Lower lobe of right lung (tissue), 2 donors: ENCODE results near the gene MMP12. TPM values are rescaled to one million over a fixed set of nuclear protein-coding genes. Genes with fewer than 3 reads are reported as not detected.

Source experiments
- ATAC-seq, 2 donors: fragments of 200-7000 bp; cut with Tn5 transposase; one replicate each; pipeline ENCODE4 v1.9.1; 2020 to 2022; ENCODE audit warnings: mild to moderate bottlenecking in 2 of 2, moderate library complexity in 2 of 2
- DNase-seq: peaks from one replicate; pipeline ENCODE4 v3.0.0-alpha.2; 2020
- H3K27ac ChIP-seq: fragments of 200-600 bp; one replicate; pipeline ENCODE4 v1.8.0; 2022
- H3K27me3 ChIP-seq: fragments of 200-600 bp; one replicate; pipeline ENCODE4 v1.8.0; 2022; ENCODE audit warnings: low read depth
- H3K36me3 ChIP-seq: fragments of 200-600 bp; one replicate; pipeline ENCODE4 v1.8.0; 2022; ENCODE audit warnings: mild to moderate bottlenecking
- H3K4me1 ChIP-seq: fragments of 200-600 bp; one replicate; pipeline ENCODE4 v1.8.0; 2022
- H3K4me3 ChIP-seq: fragments of 200-600 bp; one replicate; pipeline ENCODE4 v1.8.0; 2022; ENCODE audit warnings: mild to moderate bottlenecking
- H3K9me3 ChIP-seq: fragments of 200-600 bp; one replicate; pipeline ENCODE4 v1.8.0; 2022
- CTCF ChIP-seq: fragments of 200-600 bp; IDR thresholded peaks from one replicate; pipeline ENCODE4 v1.8.0; 2022; ENCODE audit warnings: antibody characterized with exemption, mild to moderate bottlenecking
- intact Hi-C: fragments of 100-400 bp; cut with DNase I; formaldehyde crosslinking; loops from one replicate; pipeline ENCODE4 v1.11.0; 2022
- total RNA-seq: library from RNA; stranded (reverse); fragmentation: NEBNext Ultra II Directional; extraction: Animal tissue kit (Norgen Biotek cat#: 25700); gene quantifications from one replicate; pipeline ENCODE4 v1.2.1, GENCODE V29; 2021
- donor health status: DM: no; HTN: yes; CAD: no; lungs with severe emphysema.

The MMP12 gene
- total RNA-seq, 1 donor from 2014 or later, result 0.27 TPM

GRCh38 chr11:102837156-102837555, 37.6 kb downstream of the MMP12 start:
- ATAC-seq, result no peak
- Histone ChIP-seq H3K27me3 (no peaks in the 10 kb centered on the region), H3K36me3 (no peaks in the 10 kb centered on the region), H3K4me1 (no peaks in the 10 kb centered on the region), H3K27ac (no peak overlapping the region), H3K9me3 (no peaks in the 10 kb centered on the region), H3K4me3 (no peak overlapping the region)
- no peak for DNase-seq
- intact Hi-C loops, result no loop called here
- TF ChIP-seq CTCF, result no peak

GRCh38 chr11:102836290-102836875, 38.4 kb downstream of the MMP12 start:
- DNase-seq, result no peak
- no peak for TF ChIP-seq CTCF
- no peak for ATAC-seq

GRCh38 chr11:102833731-102834130, 41.1 kb downstream of the MMP12 start:
- no peak for DNase-seq
- no peaks in the 10 kb centered on the region for H3K9me3 ChIP-seq
- no peaks in the 10 kb centered on the region for H3K36me3 ChIP-seq
- ATAC-seq, result no peak
- intact Hi-C loops, result no loop called here
- H3K4me3 ChIP-seq, result no peak overlapping the region
- TF ChIP-seq CTCF, result no peak
- no peaks in the 10 kb centered on the region for H3K27me3 ChIP-seq
- no peaks in the 10 kb centered on the region for H3K4me1 ChIP-seq
- no peak overlapping the region for H3K27ac ChIP-seq

More at GRCh38 chr11:102836290-102836875, 38.4 kb downstream of the MMP12 start:
- intact Hi-C loops, result no loop called here
- H3K27ac ChIP-seq, result no peak overlapping the region
- H3K9me3 ChIP-seq, result no peaks in the 10 kb centered on the region
- H3K36me3 ChIP-seq, result no peaks in the 10 kb centered on the region
- no peak overlapping the region for H3K4me3 ChIP-seq
- H3K4me1 ChIP-seq, result no peaks in the 10 kb centered on the region
- no peaks in the 10 kb centered on the region for H3K27me3 ChIP-seq

- no peak for TF ChIP-seq CTCF
- ATAC-seq (no peak), DNase-seq (no peak)
- no peak overlapping the region for H3K4me3 ChIP-seq
- H3K27ac ChIP-seq, result no peak overlapping the region
- no peaks in the 10 kb centered on the region for H3K9me3 ChIP-seq
- H3K4me1 ChIP-seq, result no peaks in the 10 kb centered on the region
- H3K36me3 ChIP-seq, result no peaks in the 10 kb centered on the region
- intact Hi-C loops, result no loop called here
- H3K27me3 ChIP-seq, result no peaks in the 10 kb centered on the region
Measured at GRCh38 chr11:102832612-102833011, 42.2 kb downstream of the MMP12 start.

- Histone ChIP-seq H3K27me3 (no peaks in the 10 kb centered on the region), H3K36me3 (no peaks in the 10 kb centered on the region), H3K27ac (no peak overlapping the region), H3K4me3 (no peak overlapping the region), H3K9me3 (no peaks in the 10 kb centered on the region), H3K4me1 (no peaks in the 10 kb centered on the region)
- DNase-seq, result peak; percentile 61
- ATAC-seq, result peak in 1 of 2 donors; percentile 59
- TF ChIP-seq CTCF, result peak; percentile 39
- intact Hi-C loops, result no loop called here
Measured at GRCh38 chr11:102831489-102832440, 43.0 kb downstream of the MMP12 start.
